T-cell (primary cell): ENCODE measurements around the gene FMN1. TPM values are rescaled to one million over a fixed set of nuclear protein-coding genes. Genes with fewer than 3 reads are reported as not detected.

Experiments
- ATAC-seq, 4 experiments: fragments of 200-7000 bp in 3 of 4; fragments of 150-1000 bp in 1 of 4; cut with Tn5 transposase; replicated peaks in 1 of 4; 1 replicate in 3 of 4; 2 replicates in 1 of 4; pipeline ENCODE4 v1.10.0; 2021; ENCODE audit warnings: moderate library complexity in 3 of 4, mild to moderate bottlenecking in 2 of 4, moderate number of reproducible peaks in 1 of 4
- CTCF ChIA-PET, 2 donors: fragments of 300-600 bp; sonication (Branson Sonifier 250); formaldehyde crosslinking; loops; one replicate each; lab custom pipeline; 2022; ENCODE audit warnings: antibody characterized with exemption in 2 of 2; lab: Charles Lee
- POLR2A ChIA-PET, 2 donors: fragments of 300-600 bp; sonication (Branson Sonifier 250); formaldehyde crosslinking; loops; one replicate each; lab custom pipeline; 2022; ENCODE audit warnings: antibody characterized with exemption in 2 of 2; lab: Charles Lee
- DNase-seq, 35 experiments: peaks; one replicate each; pipeline versions ENCODE4 v3.0.0 to v3.0.0-alpha.2; 2013 to 2023
- H3K27ac ChIP-seq: one replicate; pipeline ENCODE4 v1.5.1; 2013; ENCODE audit warnings: low read length
- H3K27me3 ChIP-seq, 2 experiments: replicated peaks in 1 of 2; 1 replicate in 1 of 2; 2 replicates in 1 of 2; pipeline versions ENCODE4 v1.6.1 to v1.7.0; 2013; ENCODE audit warnings: low read length in 1 of 2, mixed read lengths in 1 of 2; ENCODE audit not compliant: control insufficient read depth in 2 of 2, insufficient read depth in 2 of 2; ENCODE audit errors: extremely low read depth in 1 of 2
- H3K36me3 ChIP-seq, 2 donors: 1 replicate in 1 of 2; 2 replicates in 1 of 2; pipeline versions ENCODE4 v1.6.1 to v1.7.0; 2013; ENCODE audit warnings: low read length in 1 of 2; ENCODE audit not compliant: control insufficient read depth in 2 of 2, insufficient read depth in 1 of 2; ENCODE audit errors: extremely low read depth in 1 of 2
- H3K4me1 ChIP-seq, 2 experiments: 1 replicate in 1 of 2; 2 replicates in 1 of 2; pipeline versions ENCODE4 v1.6.1 to v1.7.0; 2013; ENCODE audit warnings: low read length in 2 of 2, mixed read lengths in 1 of 2; ENCODE audit not compliant: insufficient read depth in 2 of 2, control insufficient read depth in 1 of 2; ENCODE audit errors: extremely low read depth in 1 of 2
- H3K4me3 ChIP-seq, 2 donors: 1 replicate in 1 of 2; 2 replicates in 1 of 2; pipeline versions ENCODE4 v1.5.1 to v1.7.0; 2013; ENCODE audit warnings: mild to moderate bottlenecking in 2 of 2, low read length in 1 of 2, moderate library complexity in 1 of 2; ENCODE audit not compliant: control insufficient read depth in 1 of 2; ENCODE audit errors: extremely low read depth in 1 of 2
- H3K9me3 ChIP-seq: 2 replicates; pipeline ENCODE4 v1.7.0; 2013
- H3K27ac Mint-ChIP-seq, 2 donors: one replicate each; pipeline ENCODE4 v1.8.0; 2020 to 2021; ENCODE audit warnings: mild to moderate bottlenecking in 2 of 2, mixed read lengths in 2 of 2
- H3K27me3 Mint-ChIP-seq, 2 donors: one replicate each; pipeline ENCODE4 v1.8.0; 2021 to 2022; ENCODE audit warnings: mixed read lengths in 2 of 2
- H3K36me3 Mint-ChIP-seq: one replicate; pipeline ENCODE4 v1.8.0; 2021; ENCODE audit warnings: mixed read lengths
- H3K4me1 Mint-ChIP-seq, 3 donors: one replicate each; pipeline ENCODE4 v1.8.0; 2020 to 2022; ENCODE audit warnings: mixed read lengths in 3 of 3, mild to moderate bottlenecking in 1 of 3
- H3K4me3 Mint-ChIP-seq, 3 donors: one replicate each; pipeline ENCODE4 v1.8.0; 2020 to 2022; ENCODE audit warnings: mild to moderate bottlenecking in 3 of 3, mixed read lengths in 3 of 3, moderate library complexity in 3 of 3
- H3K9me3 Mint-ChIP-seq, 3 donors: one replicate each; pipeline ENCODE4 v1.8.0; 2020 to 2022; ENCODE audit warnings: mixed read lengths in 3 of 3
- whole genome bisulfite sequencing: methylation state at CpG from one replicate; pipeline ENCODE4 v1.1.5; 2013; ENCODE audit warnings: missing lambda C conversion rate; ENCODE audit not compliant: insufficient coverage; 5-methylcytosine and 5-hydroxymethylcytosine counted together
- total RNA-seq, 35 experiments: library from RNA in 6 of 35; stranded (reverse) in 6 of 35; fragments of 120-200 nt in 1 of 35; gene quantifications; one replicate each; pipeline versions ENCODE4 v1.2.1 to v1.2.4 and lab custom pipeline; 2013 to 2026

Gene FMN1
- total RNA-seq, 5 donors from 2014 or later (not counting 1 experiment from before 2014, with no cell fraction given), result 0.20 to 22.4 (median 14.9) TPM

DNA sequence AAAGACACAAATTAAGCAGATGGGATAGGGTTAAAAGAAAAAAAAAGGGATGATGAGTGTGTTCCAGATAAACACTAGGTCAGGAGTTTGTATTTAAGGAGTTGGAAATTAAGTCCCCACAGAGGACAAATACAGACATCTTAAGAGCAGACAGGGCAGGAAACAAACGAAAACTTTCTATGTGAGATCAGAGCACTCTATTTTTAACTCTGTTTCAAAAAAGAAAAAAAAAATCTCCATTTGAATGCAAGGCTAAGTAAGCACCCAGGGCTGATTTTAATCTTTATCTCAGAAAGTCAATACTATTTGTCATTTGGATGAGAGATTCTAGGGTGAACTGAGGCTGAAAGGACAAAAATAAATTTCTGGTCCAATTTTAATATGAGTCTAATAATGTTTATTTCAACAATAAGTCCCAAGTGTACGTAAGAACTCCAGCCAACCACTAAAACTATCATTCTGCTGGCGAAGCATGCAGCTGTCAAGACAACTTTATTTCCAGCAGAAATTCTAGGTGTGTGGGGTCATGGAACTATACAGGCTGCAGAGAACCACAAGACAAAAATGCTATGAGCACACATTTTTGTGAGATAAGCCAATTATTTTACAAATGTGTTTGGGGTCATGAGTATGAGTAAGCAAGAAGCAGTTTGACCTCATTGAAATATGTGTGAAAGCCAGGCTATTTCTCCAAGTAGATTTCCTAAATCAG lies 186.1 kb downstream of the FMN1 start:
- no peaks in the 10 kb centered on the region for H3K9me3 ChIP-seq
- no peak overlapping the region for H3K27ac ChIP-seq
- no peak for ATAC-seq
- CTCF ChIA-PET, result no interaction called here
- Mint-ChIP-seq H3K4me1 (peaks cover 3 to 25% (median 20%) of the 10 kb centered on the region in 3 donors), H3K27ac (peak overlapping the region in 1 of 2 donors; percentile 45), H3K4me3 (no peak overlapping the region), H3K9me3 (peaks cover 0 to 5% (median 0%) of the 10 kb centered on the region in 3 donors), H3K27me3 (peaks cover 5 to 21% of the 10 kb centered on the region in 2 donors), H3K36me3 (no peaks in the 10 kb centered on the region)
- WGBS, result no CpG with 5 or more reads among the region's 3 CpGs
- DNase-seq, result no peak
- H3K4me3 ChIP-seq, result no peak overlapping the region
- H3K27me3 ChIP-seq, result no peaks in the 10 kb centered on the region
- POLR2A ChIA-PET, result no interaction called here
- peaks cover 0 to 7% of the 10 kb centered on the region in 2 experiments for H3K4me1 ChIP-seq
- H3K36me3 ChIP-seq, result no peaks in the 10 kb centered on the region

DNA sequence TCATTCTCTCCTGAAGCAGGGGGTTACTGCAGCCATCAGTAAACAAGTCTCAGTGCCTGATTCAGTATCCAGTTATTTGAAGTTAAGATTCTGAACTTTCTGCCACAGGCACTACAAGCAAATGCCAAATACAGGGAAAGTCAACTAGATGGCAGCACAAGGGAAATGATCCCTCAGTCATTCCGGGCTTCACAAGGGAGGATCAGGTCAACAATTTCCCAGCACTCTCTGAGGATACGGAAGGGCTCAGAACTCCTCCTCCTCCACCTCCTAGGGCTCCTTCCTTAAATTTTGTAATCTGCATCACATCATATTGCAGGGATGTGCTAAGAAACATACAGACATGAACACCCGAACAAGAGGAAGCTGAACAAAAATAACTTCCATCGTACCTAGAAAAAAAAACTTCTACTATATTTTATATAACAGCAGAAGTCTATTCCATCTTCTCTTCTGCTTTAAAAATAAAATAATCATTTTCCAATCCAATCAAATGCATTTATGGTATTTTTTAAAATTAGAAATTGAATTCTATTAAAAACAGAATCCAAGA lies 187.1 kb downstream of the FMN1 start:
- no peak overlapping the region for H3K27ac Mint-ChIP-seq
- peaks cover 0 to 7% of the 10 kb centered on the region in 2 experiments for H3K4me1 ChIP-seq
- no peak overlapping the region for H3K27ac ChIP-seq
- H3K36me3 ChIP-seq, result no peaks in the 10 kb centered on the region
- DNase-seq (no peak), ATAC-seq (no peak)
- no peaks in the 10 kb centered on the region for H3K27me3 ChIP-seq
- 0% methylated on average over 1 of the region's 4 CpGs for WGBS
- peaks cover 0 to 3% (median 0%) of the 10 kb centered on the region in 3 donors for H3K9me3 Mint-ChIP-seq
- H3K4me3 Mint-ChIP-seq, result no peak overlapping the region
- H3K27me3 Mint-ChIP-seq, result peaks cover 5 to 21% of the 10 kb centered on the region in 2 donors
- no peak overlapping the region for H3K4me3 ChIP-seq
- CTCF ChIA-PET, result no interaction called here
- H3K9me3 ChIP-seq, result no peaks in the 10 kb centered on the region
- POLR2A ChIA-PET, result no interaction called here
- H3K4me1 Mint-ChIP-seq, result peaks cover 3 to 22% (median 20%) of the 10 kb centered on the region in 3 donors
- H3K36me3 Mint-ChIP-seq, result no peaks in the 10 kb centered on the region

DNA sequence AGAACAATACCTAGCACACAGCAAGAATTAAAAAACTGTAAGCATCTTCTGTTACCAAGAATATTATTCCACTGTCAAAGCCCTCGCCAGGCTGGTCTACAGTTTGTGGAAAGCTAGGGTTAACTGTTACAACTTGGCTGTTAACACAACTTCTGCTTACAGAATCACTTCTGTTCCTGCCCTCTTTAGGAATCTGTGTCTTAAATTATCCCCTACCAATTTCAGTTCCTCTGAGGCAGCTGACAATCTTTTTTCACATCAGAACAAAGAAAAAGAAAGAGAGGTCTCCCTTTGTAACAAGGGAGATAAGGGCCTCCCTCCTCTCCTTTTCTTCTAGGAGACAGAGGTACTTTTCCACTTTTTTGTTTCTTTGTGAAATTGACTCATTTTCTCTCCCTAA lies 188.9 kb downstream of the FMN1 start:
- DNase-seq (no peak), ATAC-seq (no peak)
- Mint-ChIP-seq H3K27me3 (peaks cover 5 to 21% of the 10 kb centered on the region in 2 donors), H3K9me3 (no peaks in the 10 kb centered on the region), H3K36me3 (no peaks in the 10 kb centered on the region), H3K4me3 (no peak overlapping the region), H3K27ac (no peak overlapping the region), H3K4me1 (peaks cover 3 to 20% (median 18%) of the 10 kb centered on the region in 3 donors)
- Histone ChIP-seq H3K9me3 (no peaks in the 10 kb centered on the region), H3K36me3 (no peaks in the 10 kb centered on the region), H3K27ac (no peak overlapping the region), H3K4me3 (no peak overlapping the region), H3K27me3 (no peaks in the 10 kb centered on the region), H3K4me1 (peaks cover 0 to 7% of the 10 kb centered on the region in 2 experiments)
- ChIA-PET CTCF (no interaction called here), POLR2A (no interaction called here)
- WGBS, result no CpG with 5 or more reads among the region's 1 CpG

DNA sequence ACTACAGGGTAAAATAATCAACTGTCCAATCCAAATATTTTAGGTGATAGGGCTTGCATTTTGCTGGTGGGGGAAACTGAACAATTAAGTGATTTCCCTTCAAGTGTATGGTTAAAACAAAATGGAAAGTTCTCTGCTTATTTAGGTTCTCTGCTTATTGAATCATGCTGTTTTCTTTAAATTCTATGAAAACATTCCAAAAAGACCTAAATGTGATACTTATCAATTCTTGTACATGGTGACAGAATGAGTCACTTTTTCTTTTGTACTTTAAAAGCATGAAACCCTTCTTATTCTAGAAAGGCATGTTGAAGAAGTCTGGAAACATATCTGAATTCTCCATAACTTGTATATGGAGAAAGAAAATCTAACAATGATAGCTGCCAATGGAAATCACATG lies 192.6 kb downstream of the FMN1 start:
- Mint-ChIP-seq H3K27me3 (peaks cover 9 to 21% of the 10 kb centered on the region in 2 donors), H3K27ac (no peak overlapping the region), H3K9me3 (no peaks in the 10 kb centered on the region), H3K4me1 (peaks cover 0 to 2% (median under 1%) of the 10 kb centered on the region in 3 donors), H3K36me3 (no peaks in the 10 kb centered on the region), H3K4me3 (no peak overlapping the region)
- Histone ChIP-seq H3K9me3 (no peaks in the 10 kb centered on the region), H3K36me3 (no peaks in the 10 kb centered on the region), H3K4me1 (no peaks in the 10 kb centered on the region), H3K27ac (no peak overlapping the region), H3K27me3 (no peaks in the 10 kb centered on the region), H3K4me3 (no peak overlapping the region)
- ChIA-PET CTCF (no interaction called here), POLR2A (no interaction called here)
- ATAC-seq (no peak), DNase-seq (no peak)

DNA sequence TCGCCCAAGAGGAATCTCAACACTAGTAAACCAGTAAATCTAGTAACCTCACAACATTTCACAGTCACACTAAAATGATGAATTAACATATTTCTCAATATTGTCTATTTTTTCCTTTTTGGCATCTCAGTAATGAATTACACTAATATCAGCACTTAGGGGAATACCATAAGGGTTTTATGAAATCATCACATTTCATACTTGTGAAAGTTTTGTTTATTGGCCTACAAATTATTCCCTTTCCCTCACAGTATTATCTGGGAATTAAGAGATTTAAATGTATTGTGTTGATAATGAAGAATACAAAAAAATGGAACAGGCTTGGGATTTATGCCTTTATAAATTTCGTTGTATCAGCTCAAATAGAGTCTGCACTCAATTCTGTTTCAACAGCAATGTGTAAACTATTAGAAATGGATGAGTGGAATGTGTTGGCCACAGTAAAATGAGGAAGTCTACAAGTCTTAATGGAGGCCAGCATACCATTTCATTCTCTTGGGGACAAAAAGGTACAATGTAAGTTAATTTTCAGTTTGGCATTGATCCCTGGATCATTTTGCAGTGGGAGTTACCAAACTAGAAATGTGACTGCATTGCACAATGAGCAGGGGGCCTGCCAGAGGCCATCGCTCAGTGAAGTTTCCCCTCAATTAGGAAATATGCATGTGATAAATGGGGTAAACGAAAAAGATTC lies 195.4 kb downstream of the FMN1 start:
- no peak for ATAC-seq
- H3K27me3 Mint-ChIP-seq, result peaks cover 4 to 12% of the 10 kb centered on the region in 2 donors
- no peaks in the 10 kb centered on the region for H3K36me3 ChIP-seq
- no peaks in the 10 kb centered on the region for H3K4me1 ChIP-seq
- H3K9me3 Mint-ChIP-seq, result no peaks in the 10 kb centered on the region
- WGBS, result 76% methylated on average over 2 of the region's 4 CpGs
- ChIA-PET POLR2A (no interaction called here), CTCF (no interaction called here)
- H3K36me3 Mint-ChIP-seq, result no peaks in the 10 kb centered on the region
- DNase-seq, result no peak
- H3K27ac ChIP-seq, result no peak overlapping the region
- no peaks in the 10 kb centered on the region for H3K27me3 ChIP-seq
- H3K4me1 Mint-ChIP-seq, result peaks cover 0 to 2% (median 0%) of the 10 kb centered on the region in 3 donors
- no peak overlapping the region for H3K27ac Mint-ChIP-seq
- H3K4me3 ChIP-seq, result no peak overlapping the region
- no peak overlapping the region for H3K4me3 Mint-ChIP-seq
- H3K9me3 ChIP-seq, result no peaks in the 10 kb centered on the region

DNA sequence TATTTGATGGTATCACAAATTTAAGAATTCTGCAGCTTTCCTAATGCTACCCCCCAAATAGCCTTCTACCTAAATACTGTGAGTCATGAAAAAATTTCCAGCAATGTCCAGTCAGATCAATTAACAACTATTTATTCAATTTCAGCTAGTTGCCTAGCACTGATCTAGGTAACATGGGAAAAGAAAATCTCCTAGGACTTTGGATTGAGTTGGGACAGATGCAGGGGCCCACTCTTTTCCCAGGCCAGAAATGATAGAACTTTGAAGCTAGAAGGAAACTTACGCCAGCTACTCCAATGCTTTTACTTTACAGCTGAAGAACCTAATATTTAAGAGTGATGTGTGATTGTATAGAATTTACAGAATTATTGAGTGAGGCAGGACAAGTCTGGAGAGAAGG lies 196.3 kb downstream of the FMN1 start:
- H3K27me3 ChIP-seq, result no peaks in the 10 kb centered on the region
- H3K36me3 ChIP-seq, result no peaks in the 10 kb centered on the region
- H3K4me1 ChIP-seq, result no peaks in the 10 kb centered on the region
- Mint-ChIP-seq H3K4me3 (no peak overlapping the region), H3K27ac (no peak overlapping the region), H3K36me3 (no peaks in the 10 kb centered on the region), H3K4me1 (peaks cover 0 to 2% (median 0%) of the 10 kb centered on the region in 3 donors), H3K27me3 (peaks cover 4 to 12% of the 10 kb centered on the region in 2 donors), H3K9me3 (no peaks in the 10 kb centered on the region)
- no peak overlapping the region for H3K27ac ChIP-seq
- H3K4me3 ChIP-seq, result no peak overlapping the region
- no peaks in the 10 kb centered on the region for H3K9me3 ChIP-seq
- ATAC-seq (no peak), DNase-seq (no peak)
- no CpG with 5 or more reads among the region's 1 CpG for WGBS
- ChIA-PET CTCF (no interaction called here), POLR2A (no interaction called here)
